ENCODE data around the gene ZCCHC24.

Gene ZCCHC24

GRCh38 chr10:79409726-79410085 lies 35.7 kb downstream of the ZCCHC24 start:
- DNase-seq, result no peak

GRCh38 chr10:79409038-79409725 lies 36.2 kb downstream of the ZCCHC24 start:
- DNase-seq, result no peak

- DNase-seq, result no peak
Observed at GRCh38 chr10:79407811-79408795, 37.3 kb downstream of the ZCCHC24 start.

DNA sequence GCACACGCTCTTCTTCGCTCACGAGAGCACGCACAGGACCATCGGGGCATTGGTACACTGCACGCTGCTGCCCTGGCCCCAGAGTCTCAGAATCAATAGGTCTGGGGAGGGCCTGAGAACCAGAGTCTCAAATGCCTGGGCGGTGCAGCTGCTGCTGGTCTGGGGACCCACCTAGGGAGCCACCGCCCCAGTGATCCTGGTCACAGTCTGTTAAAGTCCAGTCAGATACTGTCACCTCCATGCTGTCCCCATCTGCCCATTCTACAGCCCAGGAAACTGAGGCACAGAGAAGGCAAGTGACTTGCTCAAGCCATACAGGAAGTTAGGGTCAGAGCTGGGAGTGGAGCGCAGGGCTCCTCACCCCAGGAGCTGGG lies 38.0 kb downstream of the ZCCHC24 start:
- DNase-seq, result no peak

GRCh38 chr10:79406683-79407422 lies 38.6 kb downstream of the ZCCHC24 start:
- DNase-seq, result no peak

GRCh38 chr10:79405995-79406515 lies 39.4 kb downstream of the ZCCHC24 start:
- DNase-seq, result no peak

DNA sequence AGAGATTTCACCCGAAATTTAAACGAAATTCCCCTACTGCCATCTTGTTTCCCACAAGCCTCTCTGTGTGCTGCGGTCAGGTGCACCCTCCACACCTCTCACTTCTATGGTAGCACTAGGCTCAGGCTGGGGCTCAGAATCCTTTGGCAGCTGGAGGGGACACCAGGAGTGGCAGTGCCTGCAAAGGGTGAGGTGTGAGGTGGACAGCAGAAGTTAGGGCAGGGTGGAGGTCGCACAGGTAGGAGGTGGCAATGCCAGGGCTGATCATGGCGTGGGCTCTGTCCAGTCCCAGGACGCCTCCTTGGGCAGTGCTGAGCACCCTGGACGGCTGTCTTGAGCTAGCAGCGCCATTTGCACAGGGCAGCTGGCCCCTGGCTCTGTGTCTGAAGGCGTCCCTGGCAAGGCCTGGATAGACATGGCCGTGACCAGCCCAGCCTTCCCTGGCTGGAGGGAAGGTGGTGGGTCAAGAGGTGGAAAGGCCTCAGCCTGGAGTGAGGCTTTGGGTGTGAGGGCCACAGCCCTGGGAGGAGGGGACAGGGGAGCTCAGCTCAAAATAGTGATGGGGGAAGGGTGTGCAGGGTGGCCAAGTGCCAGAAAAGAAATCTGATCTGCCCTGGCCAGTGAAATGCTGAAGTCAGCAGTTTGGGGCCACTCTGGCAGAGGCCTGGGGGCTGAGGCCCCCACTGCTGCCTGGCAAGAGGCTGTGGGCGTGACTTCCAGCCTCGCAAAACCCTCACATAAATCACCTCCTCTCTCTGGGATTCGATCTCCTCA lies 40.0 kb downstream of the ZCCHC24 start:
- no peak for DNase-seq

- DNase-seq, result no peak
Observed at GRCh38 chr10:79404690-79405131, 40.7 kb downstream of the ZCCHC24 start.

- no peak for DNase-seq
Observed at GRCh38 chr10:79404231-79404609, 41.2 kb downstream of the ZCCHC24 start.

DNA sequence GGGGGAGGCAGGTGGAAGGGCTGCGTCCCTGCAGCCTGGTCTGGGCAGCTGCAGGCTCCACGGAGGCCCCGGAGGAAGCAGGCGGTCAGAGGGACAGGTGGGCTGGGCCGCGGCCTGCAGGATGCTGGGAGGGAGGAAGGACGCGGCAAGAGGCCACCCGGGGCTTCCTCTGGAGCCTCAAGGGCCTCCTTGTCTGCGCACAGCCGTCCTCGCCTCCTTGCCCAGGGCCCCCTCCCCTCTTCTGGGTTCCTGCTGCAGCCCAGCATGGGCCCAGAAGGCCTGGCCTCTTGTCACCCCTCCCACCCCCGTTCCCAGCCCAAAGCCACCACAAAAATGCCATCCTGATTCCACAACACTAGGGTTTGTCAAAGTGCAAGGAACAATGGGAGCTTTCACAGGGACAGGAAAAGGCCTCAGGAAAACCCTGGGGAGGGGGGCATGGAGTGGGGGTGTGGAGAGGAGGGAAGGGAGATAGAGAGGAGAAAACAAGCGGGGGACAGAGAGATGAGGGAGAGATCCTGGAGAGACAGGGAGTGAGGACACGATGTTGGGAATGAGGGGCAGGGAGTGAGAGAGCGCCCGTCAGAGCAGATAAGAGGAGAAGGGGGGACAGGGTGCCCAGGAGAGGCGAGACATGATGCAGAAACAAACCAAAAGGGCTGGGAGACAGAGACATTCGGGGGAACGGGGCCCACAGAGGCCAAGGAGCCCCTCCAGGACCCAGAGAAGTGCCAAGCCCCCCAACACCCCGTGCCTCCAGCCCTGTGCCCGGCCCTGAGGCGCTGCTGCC lies 41.8 kb downstream of the ZCCHC24 start:
- no peak for DNase-seq

- DNase-seq, result no peak
Observed at GRCh38 chr10:79402951-79403350, 42.5 kb downstream of the ZCCHC24 start.

- DNase-seq, result no peak
Observed at GRCh38 chr10:79402625-79402946, 42.8 kb downstream of the ZCCHC24 start.

DNA sequence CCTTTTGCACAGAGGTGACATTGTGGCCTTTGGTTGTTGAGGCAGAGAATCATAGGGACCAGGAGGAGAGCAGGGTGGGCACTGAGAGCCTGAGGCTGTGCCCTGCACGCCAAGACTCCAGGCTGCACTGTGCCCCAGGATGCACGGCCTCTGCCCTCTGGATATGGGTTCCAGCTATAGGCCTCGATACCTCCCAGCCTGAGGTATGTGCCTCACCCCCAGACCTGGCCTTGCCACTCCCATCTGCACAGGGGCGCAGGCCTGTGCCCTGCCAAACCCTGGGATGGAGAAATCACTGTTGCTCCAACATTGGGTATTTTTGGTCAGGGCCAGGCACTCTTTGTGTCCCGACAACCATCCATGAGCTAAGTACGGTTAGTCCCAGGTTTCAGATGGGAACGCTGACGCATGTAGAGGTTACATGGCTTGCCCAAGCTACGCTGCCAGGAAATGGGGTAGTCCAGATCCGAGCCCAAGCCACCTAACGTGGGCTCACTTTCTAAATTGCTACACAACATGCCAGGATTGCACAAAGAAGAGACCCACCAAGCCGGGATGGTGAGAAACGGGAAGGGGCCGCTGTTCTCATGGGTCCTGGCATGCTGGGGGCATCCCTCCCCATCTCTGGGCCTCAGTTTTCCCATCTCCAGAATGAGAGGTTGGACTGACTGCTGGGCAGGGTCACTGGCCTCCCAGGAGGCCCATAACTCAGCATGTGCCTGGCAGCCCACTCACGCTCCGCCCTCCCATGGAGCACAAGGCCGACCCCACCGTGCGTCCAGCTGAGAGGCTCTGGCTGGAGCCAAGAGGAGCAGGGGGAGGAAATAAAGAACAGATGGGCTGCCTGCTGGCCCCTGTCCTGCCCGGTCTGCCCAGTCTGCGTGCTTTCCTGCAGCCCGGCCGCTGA lies 44.2 kb downstream of the ZCCHC24 start:
- DNase-seq, result no peak

DNA sequence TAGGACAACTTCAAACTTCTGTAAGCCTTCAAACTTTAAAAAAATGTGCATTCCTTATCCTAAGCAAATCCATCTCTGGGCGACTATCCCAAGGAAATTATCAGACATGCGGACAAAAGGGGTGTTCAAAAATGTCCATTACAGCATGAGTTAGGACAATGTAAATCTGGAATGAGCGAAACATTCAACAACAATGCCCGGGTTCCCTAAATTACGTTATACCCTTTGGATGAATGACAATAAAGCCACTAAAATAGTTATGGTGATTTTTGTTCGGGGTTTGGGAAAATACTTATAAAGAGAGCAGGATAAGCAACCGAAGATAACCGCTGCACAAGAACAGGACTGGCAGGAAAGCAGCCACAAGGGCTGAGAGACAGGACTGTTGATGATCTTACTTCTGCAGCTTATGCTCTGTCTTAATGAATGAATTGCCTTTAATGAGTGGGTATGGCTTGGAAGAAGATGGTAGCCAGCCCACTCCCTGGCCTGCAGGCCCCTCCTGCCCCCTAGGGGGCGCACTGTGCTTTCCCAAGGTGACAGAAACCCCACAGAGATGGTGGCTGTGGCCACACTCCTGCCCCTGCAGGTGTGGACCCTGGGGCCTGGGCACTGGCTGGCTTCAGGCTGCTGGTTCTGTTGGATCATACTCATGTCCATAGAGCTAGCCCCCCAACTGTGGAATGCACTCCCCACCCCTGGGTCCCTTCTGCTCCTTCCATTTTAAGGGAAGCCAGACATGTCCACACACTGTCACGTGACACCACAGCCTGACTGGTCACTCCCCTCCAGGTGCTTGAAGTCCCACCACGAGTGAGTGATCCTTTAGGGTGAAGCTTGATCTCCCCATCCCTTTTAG lies 45.0 kb downstream of the ZCCHC24 start:
- peak; percentile 35 for DNase-seq

GRCh38 chr10:79399223-79399831 lies 46.1 kb downstream of the ZCCHC24 start:
- no peak for DNase-seq

DNA sequence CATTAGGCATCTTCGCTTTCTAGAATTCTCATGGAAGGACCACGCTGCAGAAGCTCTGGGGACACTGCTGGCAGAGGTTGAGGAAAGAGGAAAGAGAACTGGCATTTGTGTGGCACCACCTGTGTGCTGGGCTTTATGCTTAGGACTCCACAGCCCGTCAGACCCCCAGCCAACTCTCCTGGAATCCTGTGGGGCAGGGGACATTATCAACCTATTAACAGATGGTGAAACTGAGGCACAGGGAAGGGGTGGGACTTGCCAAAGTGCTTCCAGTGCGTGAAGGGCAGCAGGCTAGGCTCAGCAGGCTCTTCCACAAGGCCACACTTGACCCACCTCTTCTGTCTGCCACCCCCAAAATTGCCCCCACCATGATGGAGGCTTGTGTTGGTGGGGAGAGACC lies 46.8 kb downstream of the ZCCHC24 start:
- DNase-seq, result no peak

GRCh38 chr10:79397575-79398303 lies 47.7 kb downstream of the ZCCHC24 start:
- DNase-seq, result no peak

GRCh38 chr10:79397051-79397450 lies 48.4 kb downstream of the ZCCHC24 start:
- no peak for DNase-seq
